Trophoblast cell (in vitro differentiated cells and primary cell): ENCODE measurements around the gene RB1.

ENCODE experiments used
- DNase-seq, 2 donors: peaks; one replicate each; pipeline ENCODE4 v3.0.0-alpha.2; 2016
- H2AFZ ChIP-seq: 2 replicates; pipeline ENCODE4 v1.6.1; 2013; ENCODE audit warnings: low read length, moderate library complexity, mild to moderate bottlenecking; ENCODE audit not compliant: insufficient read depth, poor library complexity
- H2AK5ac ChIP-seq: 2 replicates; pipeline ENCODE4 v1.6.1; 2013; ENCODE audit warnings: mild to moderate bottlenecking, low read length
- H2BK120ac ChIP-seq: 2 replicates; pipeline ENCODE4 v1.6.1; 2013; ENCODE audit warnings: low read length, mild to moderate bottlenecking, moderate library complexity; ENCODE audit not compliant: insufficient read depth, poor library complexity
- H2BK12ac ChIP-seq: 2 replicates; pipeline ENCODE4 v1.6.1; 2013; ENCODE audit warnings: mild to moderate bottlenecking, low read length, moderate library complexity
- H2BK5ac ChIP-seq: 2 replicates; pipeline ENCODE4 v1.6.1; 2013; ENCODE audit warnings: low read length, low read depth, moderate library complexity, mild to moderate bottlenecking; ENCODE audit not compliant: poor library complexity
- H3K14ac ChIP-seq: 2 replicates; pipeline ENCODE4 v1.6.1; 2013; ENCODE audit warnings: mild to moderate bottlenecking, low read length
- H3K18ac ChIP-seq: 2 replicates; pipeline ENCODE4 v1.6.1; 2013; ENCODE audit warnings: mild to moderate bottlenecking, low read length
- H3K23ac ChIP-seq: 2 replicates; pipeline ENCODE4 v1.6.1; 2013; ENCODE audit warnings: low read length
- H3K27ac ChIP-seq: 2 replicates; pipeline ENCODE4 v1.5.1; 2013; ENCODE audit warnings: low read depth, mild to moderate bottlenecking, inconsistent platforms, low read length, moderate library complexity
- H3K27me3 ChIP-seq: 2 replicates; pipeline ENCODE4 v1.6.1; 2013; ENCODE audit warnings: inconsistent platforms, mild to moderate bottlenecking, low read length, moderate library complexity; ENCODE audit not compliant: insufficient read depth
- H3K36me3 ChIP-seq, 2 experiments: 1 replicate in 1 of 2; 2 replicates in 1 of 2; pipeline ENCODE4 v1.6.1; 2013; ENCODE audit warnings: low read length in 2 of 2, mild to moderate bottlenecking in 2 of 2, moderate library complexity in 1 of 2; ENCODE audit not compliant: insufficient read depth in 2 of 2, control insufficient read depth in 1 of 2
- H3K4ac ChIP-seq: 2 replicates; pipeline ENCODE4 v1.6.1; 2013; ENCODE audit warnings: low read depth, mild to moderate bottlenecking, low read length, moderate library complexity
- H3K4me1 ChIP-seq, 2 experiments: 1 replicate in 1 of 2; 2 replicates in 1 of 2; pipeline ENCODE4 v1.6.1; 2013; ENCODE audit warnings: low read length in 2 of 2, mild to moderate bottlenecking in 2 of 2, moderate library complexity in 1 of 2; ENCODE audit not compliant: insufficient read depth in 2 of 2, control insufficient read depth in 1 of 2
- H3K4me2 ChIP-seq: 2 replicates; pipeline ENCODE4 v1.6.1; 2013; ENCODE audit warnings: inconsistent platforms, mild to moderate bottlenecking, low read length, moderate library complexity
- H3K4me3 ChIP-seq: 2 replicates; pipeline ENCODE4 v1.5.1; 2013; ENCODE audit warnings: mild to moderate bottlenecking, low read depth, low read length, inconsistent platforms
- H3K79me1 ChIP-seq: one replicate; pipeline ENCODE4 v1.6.1; 2013; ENCODE audit warnings: low read length
- H3K79me2 ChIP-seq: 2 replicates; pipeline ENCODE4 v1.6.1; 2013; ENCODE audit warnings: low read length, mild to moderate bottlenecking; ENCODE audit not compliant: control insufficient read depth, insufficient read depth, poor library complexity
- H3K9ac ChIP-seq: 2 replicates; pipeline ENCODE4 v1.6.1; 2013; ENCODE audit warnings: mild to moderate bottlenecking, low read length
- H3K9me3 ChIP-seq: 2 replicates; pipeline ENCODE4 v1.6.1; 2013; ENCODE audit warnings: low read depth, mild to moderate bottlenecking, control low read depth, inconsistent platforms, low read length; ENCODE audit not compliant: insufficient read depth
- H4K12ac ChIP-seq: 2 replicates; pipeline ENCODE4 v1.6.1; 2013; ENCODE audit warnings: low read depth, mild to moderate bottlenecking, low read length, moderate library complexity
- H4K8ac ChIP-seq: 2 replicates; pipeline ENCODE4 v1.6.1; 2013; ENCODE audit warnings: low read depth, mild to moderate bottlenecking, low read length, moderate library complexity
- H4K91ac ChIP-seq: one replicate; pipeline ENCODE4 v1.6.1; 2013; ENCODE audit warnings: low read depth, mild to moderate bottlenecking, low read length, moderate library complexity
- WGBS: extraction: QIAGEN DNeasy Blood & Tissue Kit; methylation state at CpG from one replicate; pipeline ENCODE4 v1.1.7; 2013; ENCODE audit warnings: missing lambda C conversion rate; ENCODE audit not compliant: insufficient read length, insufficient coverage; ENCODE audit errors: extremely low coverage; 5-methylcytosine and 5-hydroxymethylcytosine counted together

Gene RB1

DNA sequence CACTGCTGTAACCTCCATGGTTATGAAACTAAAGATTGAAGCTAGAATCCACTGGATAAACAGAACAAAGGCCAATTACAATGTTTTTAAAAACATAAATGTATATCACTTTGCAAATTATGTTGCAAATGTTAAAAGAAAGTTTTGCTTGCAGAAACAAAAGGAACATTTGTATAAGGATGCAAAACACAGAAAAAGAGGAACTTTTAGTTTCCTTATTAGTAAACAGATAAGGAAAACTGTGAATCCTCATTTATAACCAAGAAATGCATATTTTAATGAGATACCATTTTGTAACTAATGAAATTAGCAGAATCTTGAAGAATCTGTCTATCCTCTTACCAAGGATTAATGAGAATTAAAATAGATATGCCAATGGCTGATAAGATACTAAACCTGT lies 77.0 kb downstream of the RB1 start:
- Histone ChIP-seq H3K9ac (no peak overlapping the region), H4K91ac (no peak overlapping the region), H3K36me3 (peaks cover 0 to 3% of the 10 kb centered on the region in 2 experiments), H3K27ac (no peak overlapping the region), H3K4me2 (no peak overlapping the region), H2AFZ (no peak overlapping the region), H3K4ac (no peak overlapping the region), H4K8ac (no peak overlapping the region), H3K4me3 (no peak overlapping the region), H3K23ac (no peak overlapping the region), H3K14ac (no peak overlapping the region), H3K79me2 (no peaks in the 10 kb centered on the region), H2BK12ac (no peak overlapping the region), H3K4me1 (no peaks in the 10 kb centered on the region), H2BK120ac (no peak overlapping the region), H4K12ac (no peak overlapping the region), H3K18ac (no peak overlapping the region), H3K79me1 (no peaks in the 10 kb centered on the region), H2BK5ac (no peak overlapping the region), H3K9me3 (no peaks in the 10 kb centered on the region), H3K27me3 (no peaks in the 10 kb centered on the region), H2AK5ac (no peak overlapping the region)
- DNase-seq = no peak

DNA sequence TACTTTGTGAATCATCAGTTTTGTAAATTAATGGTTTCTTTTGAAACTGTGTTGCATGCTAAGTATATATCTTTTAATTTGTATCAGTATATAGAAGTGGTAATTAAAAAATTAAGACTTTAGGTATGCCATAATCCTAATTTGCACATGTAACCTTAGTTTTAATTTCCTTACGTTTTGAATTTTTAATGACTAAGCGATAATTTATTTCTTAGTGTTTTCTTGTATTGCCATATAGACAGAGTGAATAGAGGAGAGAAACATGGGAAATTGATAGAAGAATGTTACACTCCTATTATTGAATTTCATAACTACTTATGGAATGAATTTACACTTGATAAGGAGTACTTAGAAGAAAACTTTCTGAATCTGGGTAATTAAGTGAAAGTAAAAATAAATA lies 79.8 kb downstream of the RB1 start:
- Histone ChIP-seq H3K9ac (no peak overlapping the region), H2AFZ (no peak overlapping the region), H3K79me2 (no peaks in the 10 kb centered on the region), H4K91ac (no peak overlapping the region), H4K12ac (no peak overlapping the region), H3K23ac (no peak overlapping the region), H2BK5ac (no peak overlapping the region), H3K36me3 (no peaks in the 10 kb centered on the region), H3K27ac (no peak overlapping the region), H3K27me3 (no peaks in the 10 kb centered on the region), H3K14ac (no peak overlapping the region), H3K4me2 (no peak overlapping the region), H2BK120ac (no peak overlapping the region), H3K4me1 (no peaks in the 10 kb centered on the region), H4K8ac (no peak overlapping the region), H3K4me3 (no peak overlapping the region), H3K79me1 (no peaks in the 10 kb centered on the region), H2AK5ac (no peak overlapping the region), H2BK12ac (no peak overlapping the region), H3K4ac (no peak overlapping the region), H3K18ac (no peak overlapping the region), H3K9me3 (no peaks in the 10 kb centered on the region)
- no CpG with 5 or more reads among the region's 2 CpGs for WGBS
- no peak for DNase-seq

DNA sequence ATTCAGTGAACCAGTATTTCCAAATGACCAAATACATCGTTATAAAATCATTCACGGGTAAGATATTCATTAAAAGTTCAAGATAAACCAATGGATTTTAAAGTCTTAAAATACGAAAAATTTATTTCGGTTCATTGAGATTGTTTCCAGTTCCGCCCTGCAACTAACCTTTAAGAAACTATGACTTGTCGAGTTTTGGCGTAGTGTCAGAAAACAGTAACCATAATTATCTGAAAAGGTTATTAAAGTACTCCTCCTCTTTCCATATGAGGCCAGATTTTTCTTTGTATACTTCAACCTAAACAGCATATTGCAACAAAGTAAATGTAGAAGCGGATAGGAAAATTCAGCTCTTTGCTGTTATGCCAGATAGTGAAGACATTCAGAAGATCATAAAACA lies 83.3 kb downstream of the RB1 start:
- Histone ChIP-seq H3K27me3 (no peaks in the 10 kb centered on the region), H3K9me3 (no peaks in the 10 kb centered on the region), H3K9ac (no peak overlapping the region), H2BK12ac (no peak overlapping the region), H3K4ac (no peak overlapping the region), H4K12ac (no peak overlapping the region), H3K14ac (no peak overlapping the region), H2BK5ac (no peak overlapping the region), H4K91ac (no peak overlapping the region), H3K27ac (no peak overlapping the region), H3K79me1 (no peaks in the 10 kb centered on the region), H4K8ac (no peak overlapping the region), H3K4me1 (no peaks in the 10 kb centered on the region), H3K4me3 (no peak overlapping the region), H2AFZ (no peak overlapping the region), H3K79me2 (no peaks in the 10 kb centered on the region), H3K18ac (no peak overlapping the region), H3K23ac (no peak overlapping the region), H2AK5ac (no peak overlapping the region), H2BK120ac (no peak overlapping the region), H3K4me2 (no peak overlapping the region), H3K36me3 (peaks cover 0 to 2% of the 10 kb centered on the region in 2 experiments)
- WGBS = no CpG with 5 or more reads among the region's 8 CpGs
- no peak for DNase-seq

DNA sequence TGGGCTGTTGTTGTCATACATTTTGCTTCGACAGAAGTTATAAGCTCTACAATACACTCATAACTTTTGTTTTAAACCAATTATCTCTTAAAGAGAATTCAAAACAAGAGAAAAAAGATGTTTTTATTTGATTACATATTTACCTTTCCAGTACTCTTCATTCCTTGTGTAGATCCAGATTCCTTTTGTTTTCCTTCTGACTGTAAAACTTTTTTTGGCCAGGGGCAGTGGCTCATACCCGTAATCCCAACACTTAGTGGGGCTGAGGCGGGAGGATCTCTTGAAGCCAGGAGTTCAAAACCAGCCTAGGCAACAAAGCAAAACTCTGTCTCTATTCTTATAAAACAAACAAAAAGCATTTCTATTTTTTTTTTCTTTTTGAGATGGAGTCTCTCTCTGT lies 87.7 kb downstream of the RB1 start:
- H3K9me3 ChIP-seq = no peaks in the 10 kb centered on the region
- WGBS = no CpG with 5 or more reads among the region's 3 CpGs
- no peak overlapping the region for H3K23ac ChIP-seq
- H3K36me3 ChIP-seq = peaks cover 0 to 5% of the 10 kb centered on the region in 2 experiments
- no peak overlapping the region for H2BK12ac ChIP-seq
- no peak overlapping the region for H2AK5ac ChIP-seq
- H3K27me3 ChIP-seq = no peaks in the 10 kb centered on the region
- no peak overlapping the region for H3K18ac ChIP-seq
- H3K79me2 ChIP-seq = no peaks in the 10 kb centered on the region
- no peak overlapping the region for H2BK5ac ChIP-seq
- H4K8ac ChIP-seq = no peak overlapping the region
- H3K4me2 ChIP-seq = no peak overlapping the region
- no peak overlapping the region for H4K12ac ChIP-seq
- H2AFZ ChIP-seq = no peak overlapping the region
- no peak overlapping the region for H3K27ac ChIP-seq
- no peak overlapping the region for H4K91ac ChIP-seq
- DNase-seq = no peak
- H3K9ac ChIP-seq = no peak overlapping the region
- H2BK120ac ChIP-seq = no peak overlapping the region
- H3K14ac ChIP-seq = no peak overlapping the region
- H3K4me3 ChIP-seq = no peak overlapping the region
- no peaks in the 10 kb centered on the region for H3K79me1 ChIP-seq
- H3K4ac ChIP-seq = no peak overlapping the region
- H3K4me1 ChIP-seq = no peaks in the 10 kb centered on the region
